Spleen (tissue), 11 donors: Measurements from ENCODE around the gene MYL3. TPM values are rescaled to one million over a fixed set of nuclear protein-coding genes. Genes with fewer than 3 reads are reported as not detected.

Experiments used
- DNase-seq: peaks from one replicate; pipeline ENCODE4 v3.0.0-alpha.2; 2020
- H3K27ac ChIP-seq, 8 donors: fragments of 200-600 bp; sonication (generic) in 7 of 8; 1 replicate in 4 of 8; 2 replicates in 4 of 8; pipeline versions ENCODE4 v1.5.0 to v1.8.0; 2016 to 2021; ENCODE audit warnings: inconsistent platforms in 4 of 8, mild to moderate bottlenecking in 4 of 8, moderate library complexity in 1 of 8
- H3K27me3 ChIP-seq, 7 donors: fragments of 200-600 bp; sonication (generic) in 6 of 7; replicated peaks in 1 of 7; 1 replicate in 4 of 7; 2 replicates in 3 of 7; pipeline versions ENCODE4 v1.5.0 to v1.8.0; 2016 to 2021; ENCODE audit warnings: inconsistent platforms in 3 of 7, mild to moderate bottlenecking in 1 of 7
- H3K36me3 ChIP-seq, 6 donors: fragments of 200-600 bp; sonication (generic) in 5 of 6; 1 replicate in 4 of 6; 2 replicates in 2 of 6; pipeline versions ENCODE4 v1.5.0 to v1.8.0; 2016 to 2021; ENCODE audit warnings: inconsistent platforms in 2 of 6
- H3K4me1 ChIP-seq, 6 donors: fragments of 200-600 bp; sonication (generic) in 5 of 6; 1 replicate in 3 of 6; 2 replicates in 3 of 6; pipeline versions ENCODE4 v1.5.0 to v1.8.0; 2016 to 2021; ENCODE audit warnings: inconsistent platforms in 3 of 6
- H3K4me3 ChIP-seq, 8 donors: fragments of 200-600 bp; sonication (generic) in 7 of 8; 1 replicate in 4 of 8; 2 replicates in 4 of 8; pipeline versions ENCODE4 v1.5.0 to v1.8.0; 2016 to 2021; ENCODE audit warnings: inconsistent platforms in 4 of 8, mild to moderate bottlenecking in 4 of 8, moderate library complexity in 2 of 8
- H3K9me3 ChIP-seq, 8 donors: fragments of 200-600 bp; sonication (generic) in 7 of 8; 1 replicate in 4 of 8; 2 replicates in 4 of 8; pipeline versions ENCODE4 v1.5.0 to v1.8.0; 2016 to 2021; ENCODE audit warnings: inconsistent platforms in 4 of 8
- POLR2A ChIP-seq, 3 donors: fragments of 450-650 bp; IDR thresholded peaks; one replicate each; pipeline ENCODE4 v1.5.1; 2017; ENCODE audit warnings: antibody characterized with exemption in 3 of 3, mild to moderate bottlenecking in 1 of 3
- POLR2AphosphoS5 ChIP-seq, 3 donors: sonication (generic); formaldehyde crosslinking; IDR thresholded peaks; one replicate each; pipeline ENCODE4 v1.5.1; 2017; ENCODE audit warnings: antibody characterized with exemption in 3 of 3
- WGBS, 5 donors: extraction: QIAGEN DNeasy Blood & Tissue Kit in 3 of 5; methylation state at CpG; one replicate each; pipeline versions ENCODE4 v1.1.5 to v1.1.7; 2013 to 2018; 5-methylcytosine and 5-hydroxymethylcytosine counted together
- intact Hi-C: fragments of 100-400 bp; cut with DNase I; formaldehyde crosslinking; loops from one replicate; pipeline ENCODE4 v1.15.0; 2023; ENCODE audit warnings: low total_unique reads
- polyA plus RNA-seq, 3 donors: library from polyadenylated mRNA; stranded (reverse); fragments of 200-250 nt; gene quantifications; one replicate each; pipeline ENCODE4 v1.2.1, GENCODE V29; 2013
- total RNA-seq, 7 donors: library from RNA; depleted of rRNA in 3 of 7; stranded (reverse); fragments of >200 nt in 3 of 7; fragmentation: NEBNext Ultra II Directional in 4 of 7; extraction: Animal tissue kit (Norgen Biotek cat#: 25700) in 4 of 7; gene quantifications; one replicate each; pipeline versions ENCODE4 v1.1.0 to v1.2.1, GENCODE V29; 2016 to 2021
- TF ChIP-seq, protein P1 (sequence below), 11 experiments: fragments of 200-600 bp in 7 of 11; fragments of 450-650 bp in 4 of 11; sonication (generic) in 4 of 11; IDR thresholded peaks in 8 of 11; conservative IDR thresholded peaks in 3 of 11; 1 replicate in 7 of 11; 2 replicates in 4 of 11; pipeline versions ENCODE4 v1.4.0 to v1.8.0; 2016 to 2021; ENCODE audit warnings: antibody characterized with exemption in 11 of 11, inconsistent platforms in 4 of 11, mild to moderate bottlenecking in 1 of 11
- donor health status: healthy with polysubstance abuse.
- donor health status: DM: no; HTN: no; CAD: no; lungs with moderate emphysema.
- donor health status: DM: no; HTN: no; CAD: no.
- donor health status: Bipolar disorder and iron deficiency.
- donor health status: healthy.
- donor health status: DM: no; HTN: no; CAD: no.
- donor health status: DM: yes; HTN: yes; CAD: no.

The MYL3 gene
- total and polyA plus RNA-seq, 10 donors: 1.9 to 16.2 (median 6.0) TPM

DNA sequence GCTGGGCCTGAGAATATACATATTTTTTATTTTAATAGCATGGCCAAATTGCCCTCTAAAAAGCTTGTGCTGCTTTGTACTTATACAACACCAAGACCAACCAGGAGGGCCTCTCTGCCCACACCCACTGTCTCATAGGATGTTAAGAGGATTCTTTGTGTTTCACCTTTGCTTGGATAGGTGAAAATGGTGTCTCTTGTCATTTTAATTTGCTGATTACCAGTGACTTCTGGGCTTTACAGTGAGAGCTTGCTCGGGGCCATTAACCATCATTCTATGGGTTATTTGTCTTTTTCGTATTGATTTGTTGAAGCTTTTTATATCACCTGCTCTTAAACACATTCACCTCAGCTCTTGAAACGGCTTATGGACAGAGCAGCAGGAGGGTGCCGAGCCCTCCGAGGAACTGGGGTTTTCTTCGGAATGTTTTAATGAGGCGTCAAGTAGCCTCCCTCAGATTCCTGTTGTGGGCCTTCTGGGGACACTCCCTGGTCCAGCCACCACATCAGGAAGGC is 24.8 kb upstream of the MYL3 start:
- 66 to 83% (median 79%) methylated on average over 6 to 7 of the region's 7 CpGs for WGBS, 5 donors
- Histone ChIP-seq H3K27me3 (peaks cover 0 to 80% (median 20%) of the 10 kb centered on the region in 7 donors), H3K27ac (peak overlapping the region in 1 of 8 donors; percentile 8), H3K4me3 (no peak overlapping the region), H3K4me1 (peaks cover 6 to 66% (median 29%) of the 10 kb centered on the region in 6 donors), H3K36me3 (no peaks in the 10 kb centered on the region), H3K9me3 (no peaks in the 10 kb centered on the region)
- intact Hi-C loops: no loop called here
- no peak for TF ChIP-seq POLR2A (IDR thresholded peaks at IDR 0.05)
- no peak for TF ChIP-seq POLR2AphosphoS5 (IDR thresholded peaks at IDR 0.05)
- DNase-seq: no peak

DNA sequence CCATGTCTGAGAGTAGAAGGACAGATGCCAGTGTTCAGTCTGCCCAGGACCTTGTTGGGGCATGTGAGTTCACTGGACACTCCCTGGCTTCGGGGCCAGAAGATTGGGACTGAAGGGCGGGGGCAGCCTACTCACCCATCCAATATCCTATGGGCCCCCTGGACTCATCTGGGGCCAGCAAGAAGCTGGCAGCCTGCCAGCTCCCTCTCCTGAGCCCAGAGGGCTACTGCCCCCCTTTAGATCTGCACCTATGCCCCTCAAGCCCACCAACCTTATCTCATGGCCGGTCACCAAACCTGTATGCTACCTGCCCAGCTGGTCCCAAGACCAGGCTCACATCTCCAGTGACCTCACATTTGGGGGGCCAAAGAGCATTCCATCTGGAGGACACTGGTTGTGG is 22.4 kb upstream of the MYL3 start:
- TF ChIP-seq POLR2A (IDR thresholded peaks at IDR 0.05) (no peak), POLR2AphosphoS5 (IDR thresholded peaks at IDR 0.05) (no peak)
- TF ChIP-seq, protein P1, sequence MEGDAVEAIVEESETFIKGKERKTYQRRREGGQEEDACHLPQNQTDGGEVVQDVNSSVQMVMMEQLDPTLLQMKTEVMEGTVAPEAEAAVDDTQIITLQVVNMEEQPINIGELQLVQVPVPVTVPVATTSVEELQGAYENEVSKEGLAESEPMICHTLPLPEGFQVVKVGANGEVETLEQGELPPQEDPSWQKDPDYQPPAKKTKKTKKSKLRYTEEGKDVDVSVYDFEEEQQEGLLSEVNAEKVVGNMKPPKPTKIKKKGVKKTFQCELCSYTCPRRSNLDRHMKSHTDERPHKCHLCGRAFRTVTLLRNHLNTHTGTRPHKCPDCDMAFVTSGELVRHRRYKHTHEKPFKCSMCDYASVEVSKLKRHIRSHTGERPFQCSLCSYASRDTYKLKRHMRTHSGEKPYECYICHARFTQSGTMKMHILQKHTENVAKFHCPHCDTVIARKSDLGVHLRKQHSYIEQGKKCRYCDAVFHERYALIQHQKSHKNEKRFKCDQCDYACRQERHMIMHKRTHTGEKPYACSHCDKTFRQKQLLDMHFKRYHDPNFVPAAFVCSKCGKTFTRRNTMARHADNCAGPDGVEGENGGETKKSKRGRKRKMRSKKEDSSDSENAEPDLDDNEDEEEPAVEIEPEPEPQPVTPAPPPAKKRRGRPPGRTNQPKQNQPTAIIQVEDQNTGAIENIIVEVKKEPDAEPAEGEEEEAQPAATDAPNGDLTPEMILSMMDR (IDR thresholded peaks at IDR 0.05 in 8 of 11, conservative IDR thresholded peaks at IDR 0.05 in 3 of 11): no peak
- no peak for DNase-seq
- Histone ChIP-seq H3K36me3 (no peaks in the 10 kb centered on the region), H3K27ac (no peak overlapping the region), H3K4me3 (peak overlapping the region in 1 of 8 donors; percentile 54), H3K27me3 (peaks cover 0 to 80% (median 42%) of the 10 kb centered on the region in 7 donors), H3K4me1 (peaks cover 8 to 66% (median 36%) of the 10 kb centered on the region in 6 donors), H3K9me3 (no peaks in the 10 kb centered on the region)
- intact Hi-C loops: no loop called here
- WGBS, 5 donors: 92 to 100% (median 96%) methylated on average over 2 to 3 of the region's 3 CpGs

DNA sequence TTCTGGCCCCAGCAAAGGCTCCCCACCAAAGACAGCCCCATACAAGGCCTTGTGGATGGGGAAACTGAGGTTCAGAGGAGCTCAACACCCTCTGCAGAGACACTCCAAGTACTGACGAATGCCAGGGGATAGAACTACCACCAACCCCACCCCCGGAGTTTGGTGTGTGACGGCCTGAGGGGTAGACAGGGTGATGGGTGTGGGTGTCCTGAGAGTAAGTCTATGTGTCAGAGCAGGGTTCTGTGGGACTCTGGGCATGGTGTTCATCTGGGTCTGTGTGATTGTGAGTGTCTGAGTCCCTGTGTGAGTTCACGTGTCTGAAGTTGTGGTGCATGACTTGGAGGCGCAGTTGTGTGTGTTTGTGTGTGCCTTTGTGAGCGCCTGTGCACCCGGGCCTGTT is 21.7 kb upstream of the MYL3 start:
- WGBS, 5 donors: 81 to 94% (median 85%) methylated on average over 6 to 7 of the region's 7 CpGs
- no peak for DNase-seq
- TF ChIP-seq POLR2A (IDR thresholded peaks at IDR 0.05) (no peak), POLR2AphosphoS5 (IDR thresholded peaks at IDR 0.05) (no peak)
- TF ChIP-seq, protein P1 (IDR thresholded peaks at IDR 0.05 in 8 of 11, conservative IDR thresholded peaks at IDR 0.05 in 3 of 11): no peak
- Histone ChIP-seq H3K27ac (no peak overlapping the region), H3K36me3 (no peaks in the 10 kb centered on the region), H3K9me3 (no peaks in the 10 kb centered on the region), H3K4me1 (peaks cover 8 to 66% (median 39%) of the 10 kb centered on the region in 6 donors), H3K4me3 (peak overlapping the region in 5 of 8 donors; percentile 16 to 78 (median 54)), H3K27me3 (peaks cover 0 to 80% (median 43%) of the 10 kb centered on the region in 7 donors)
- intact Hi-C loops: no loop called here

DNA sequence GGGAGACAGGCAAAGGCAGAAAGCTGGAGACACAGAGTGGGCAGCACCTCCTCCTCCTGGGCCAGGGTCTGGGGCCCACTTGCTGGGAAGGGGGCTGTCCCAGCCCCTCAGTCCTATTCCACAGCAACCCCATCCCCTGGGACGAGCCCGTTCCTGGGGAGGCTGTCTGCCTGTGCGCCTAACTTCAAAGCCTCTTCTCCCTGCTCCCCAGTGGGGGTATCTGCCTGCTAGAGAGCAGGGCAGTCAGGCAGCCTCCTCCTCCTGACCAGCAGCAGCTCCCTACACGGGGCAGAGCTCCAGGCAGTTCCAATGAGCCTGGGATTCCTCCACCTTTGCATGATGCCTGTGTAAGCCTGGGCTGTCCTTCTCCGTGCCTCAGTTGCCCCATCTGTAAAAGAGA is 21.2 kb upstream of the MYL3 start:
- Histone ChIP-seq H3K27me3 (peaks cover 0 to 78% (median 43%) of the 10 kb centered on the region in 7 donors), H3K9me3 (no peaks in the 10 kb centered on the region), H3K4me3 (peak overlapping the region in 6 of 8 donors; percentile 16 to 78 (median 54)), H3K36me3 (no peaks in the 10 kb centered on the region), H3K4me1 (peaks cover 7 to 66% (median 39%) of the 10 kb centered on the region in 6 donors), H3K27ac (peak overlapping the region in 1 of 8 donors; percentile 85)
- no peak for DNase-seq
- intact Hi-C loops: no loop called here
- WGBS, 5 donors: 64 to 75% (median 68%) methylated on average over 5 of the region's 5 CpGs
- no peak for TF ChIP-seq POLR2AphosphoS5 (IDR thresholded peaks at IDR 0.05)
- no peak for TF ChIP-seq POLR2A (IDR thresholded peaks at IDR 0.05)
- TF ChIP-seq, protein P1 (IDR thresholded peaks at IDR 0.05 in 8 of 11, conservative IDR thresholded peaks at IDR 0.05 in 3 of 11): no peak
